Subcutaneous abdominal adipose tissue (tissue), 5 donors: ENCODE results near the gene TELO2.

ENCODE experiments used
- H3K27ac ChIP-seq: one replicate; pipeline ENCODE4 v1.7.0; 2013; ENCODE audit warnings: low read depth, mild to moderate bottlenecking, inconsistent platforms, low read length, moderate library complexity
- H3K27me3 ChIP-seq, 5 donors: one replicate each; pipeline ENCODE4 v1.7.0; 2013; ENCODE audit warnings: low read length in 5 of 5, inconsistent platforms in 1 of 5; ENCODE audit not compliant: control insufficient read depth in 5 of 5, insufficient read depth in 4 of 5
- H3K36me3 ChIP-seq, 5 donors: one replicate each; pipeline ENCODE4 v1.7.0; 2013; ENCODE audit warnings: low read length in 5 of 5; ENCODE audit not compliant: control insufficient read depth in 5 of 5, insufficient read depth in 5 of 5
- H3K4me1 ChIP-seq, 5 donors: one replicate each; pipeline ENCODE4 v1.7.0; 2013; ENCODE audit warnings: low read length in 5 of 5, mild to moderate bottlenecking in 3 of 5, moderate library complexity in 1 of 5; ENCODE audit not compliant: control insufficient read depth in 5 of 5, insufficient read depth in 5 of 5
- H3K4me3 ChIP-seq, 5 donors: one replicate each; pipeline ENCODE4 v1.7.0; 2013; ENCODE audit warnings: low read length in 5 of 5, low read depth in 1 of 5
- H3K9ac ChIP-seq, 5 donors: one replicate each; pipeline ENCODE4 v1.7.0; 2013; ENCODE audit warnings: low read length in 5 of 5, mild to moderate bottlenecking in 4 of 5, moderate library complexity in 3 of 5
- H3K9me3 ChIP-seq, 5 donors: one replicate each; pipeline ENCODE4 v1.7.0; 2013; ENCODE audit warnings: low read length in 5 of 5; ENCODE audit not compliant: control insufficient read depth in 5 of 5
- donor health status: healthy.
- donor health status: healthy.
- donor health status: healthy.
- donor health status: healthy.
- donor health status: healthy.

Gene TELO2

DNA sequence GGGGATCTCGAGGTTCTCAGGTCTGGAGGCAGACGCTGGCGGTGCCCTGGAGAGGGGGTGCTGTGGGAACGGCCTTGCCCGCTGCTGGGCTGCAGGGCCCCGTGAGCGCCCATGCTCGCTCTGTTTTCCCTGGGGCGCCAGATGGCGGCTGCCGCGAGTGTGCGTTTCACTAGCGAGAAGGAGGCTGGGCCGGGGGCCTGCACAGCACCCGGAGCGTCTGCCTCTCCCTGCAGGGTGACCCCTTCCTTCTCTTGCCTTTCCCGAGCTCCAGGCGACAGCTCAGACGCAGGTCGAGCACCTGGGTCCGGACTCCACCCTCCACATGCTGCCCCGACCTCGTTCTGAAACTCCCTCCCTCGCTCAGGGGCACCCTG lies 2.7 kb downstream of the TELO2 start:
- no peaks in the 10 kb centered on the region for H3K27me3 ChIP-seq
- peaks cover 0 to 61% (median 47%) of the 10 kb centered on the region in 5 donors for H3K36me3 ChIP-seq
- peaks cover 8 to 26% (median 22%) of the 10 kb centered on the region in 5 donors for H3K4me1 ChIP-seq
- H3K9me3 ChIP-seq, result no peaks in the 10 kb centered on the region
- H3K9ac ChIP-seq, result no peak overlapping the region
- H3K4me3 ChIP-seq, result no peak overlapping the region
- no peak overlapping the region for H3K27ac ChIP-seq

- Histone ChIP-seq H3K27me3 (no peaks in the 10 kb centered on the region), H3K4me1 (peaks cover 8 to 26% (median 22%) of the 10 kb centered on the region in 5 donors), H3K9ac (no peak overlapping the region), H3K4me3 (no peak overlapping the region), H3K27ac (no peak overlapping the region), H3K36me3 (peaks cover 0 to 67% (median 53%) of the 10 kb centered on the region in 5 donors), H3K9me3 (no peaks in the 10 kb centered on the region)
Measured at GRCh38 chr16:1496464-1496863, 3.3 kb downstream of the TELO2 start.

DNA sequence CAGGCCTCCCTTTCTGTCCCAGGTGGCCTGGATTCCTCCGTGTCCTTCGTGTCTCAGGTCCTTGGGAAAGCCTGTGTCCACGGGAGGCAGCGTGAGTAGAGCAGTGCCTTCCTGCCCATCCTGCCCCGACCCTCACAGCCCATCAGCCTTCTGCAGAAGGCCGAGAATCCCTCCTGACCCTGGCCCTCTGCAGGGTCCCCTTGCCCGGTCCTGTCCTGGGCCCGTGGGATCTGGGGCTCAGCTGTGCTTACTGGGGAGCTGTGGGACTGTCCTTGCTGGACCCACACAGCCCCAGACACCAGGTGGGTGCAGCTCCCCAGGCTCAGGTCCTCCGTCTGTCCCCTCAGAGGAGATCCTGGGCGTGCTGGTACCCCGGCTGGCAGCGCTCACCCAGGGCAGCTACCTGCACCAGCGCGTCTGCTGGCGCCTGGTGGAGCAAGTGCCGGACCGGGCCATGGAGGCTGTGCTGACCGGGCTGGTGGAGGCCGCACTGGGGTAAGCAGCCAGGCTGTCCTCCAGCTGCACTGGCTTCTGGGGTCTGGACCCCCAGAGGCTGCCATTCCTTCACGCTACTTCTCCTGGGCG lies 3.9 kb downstream of the TELO2 start:
- H3K36me3 ChIP-seq, result peaks cover 0 to 73% (median 59%) of the 10 kb centered on the region in 5 donors
- H3K4me3 ChIP-seq, result no peak overlapping the region
- peaks cover 8 to 26% (median 22%) of the 10 kb centered on the region in 5 donors for H3K4me1 ChIP-seq
- no peaks in the 10 kb centered on the region for H3K9me3 ChIP-seq
- no peak overlapping the region for H3K27ac ChIP-seq
- H3K27me3 ChIP-seq, result no peaks in the 10 kb centered on the region
- H3K9ac ChIP-seq, result no peak overlapping the region

GRCh38 chr16:1498899-1499676 lies 5.9 kb downstream of the TELO2 start:
- Histone ChIP-seq H3K4me1 (peaks cover 2 to 12% (median 9%) of the 10 kb centered on the region in 5 donors), H3K4me3 (no peak overlapping the region), H3K27me3 (no peaks in the 10 kb centered on the region), H3K36me3 (peaks cover 0 to 90% (median 75%) of the 10 kb centered on the region in 5 donors), H3K27ac (no peak overlapping the region), H3K9ac (no peak overlapping the region), H3K9me3 (no peaks in the 10 kb centered on the region)

DNA sequence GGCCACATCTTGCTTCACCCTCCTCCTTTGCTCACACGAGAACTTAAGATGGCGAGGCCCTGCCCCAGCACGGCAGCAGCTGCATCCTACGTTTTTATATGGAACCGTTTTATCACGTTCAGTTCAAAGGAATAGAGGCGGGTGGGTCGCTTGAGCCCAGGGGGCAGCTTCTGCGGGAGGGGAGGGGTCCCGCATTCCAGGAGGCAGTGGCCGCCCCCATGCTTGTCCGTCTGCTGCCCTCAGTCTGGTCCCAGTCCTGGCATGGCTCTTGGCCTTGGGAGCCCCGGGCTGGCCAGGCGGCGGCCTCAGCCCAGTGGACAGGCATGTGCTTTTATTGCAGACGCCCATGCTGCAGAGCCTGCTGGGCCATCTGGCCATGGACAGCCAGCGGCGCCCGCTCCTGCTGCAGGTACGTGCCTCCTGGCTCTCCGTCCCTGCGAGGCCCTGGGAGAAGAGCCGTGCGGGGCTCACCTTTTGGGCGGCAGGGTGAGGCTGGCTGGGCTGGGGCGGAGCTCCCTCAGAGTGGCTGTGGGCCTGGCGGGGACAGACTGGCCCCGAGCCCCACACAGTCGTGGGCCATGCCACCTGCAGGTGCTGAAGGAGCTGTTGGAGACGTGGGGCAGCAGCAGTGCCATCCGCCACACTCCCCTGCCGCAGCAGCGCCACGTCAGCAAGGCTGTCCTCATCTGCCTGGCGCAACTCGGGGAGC lies 6.8 kb downstream of the TELO2 start:
- H3K4me3 ChIP-seq, result no peak overlapping the region
- peaks cover 0 to 88% (median 73%) of the 10 kb centered on the region in 5 donors for H3K36me3 ChIP-seq

GRCh38 chr16:1500465-1501150 lies 7.4 kb downstream of the TELO2 start:
- H3K9me3 ChIP-seq, result no peaks in the 10 kb centered on the region
- no peak overlapping the region for H3K27ac ChIP-seq
- no peak overlapping the region for H3K4me3 ChIP-seq
- H3K9ac ChIP-seq, result no peak overlapping the region
- no peaks in the 10 kb centered on the region for H3K27me3 ChIP-seq
- H3K4me1 ChIP-seq, result no peaks in the 10 kb centered on the region
- peaks cover 0 to 86% (median 71%) of the 10 kb centered on the region in 5 donors for H3K36me3 ChIP-seq

More for the DNA sequence above, 6.8 kb downstream of the TELO2 start:
- no peak overlapping the region for H3K27ac ChIP-seq
- H3K9me3 ChIP-seq, result no peaks in the 10 kb centered on the region
- no peaks in the 10 kb centered on the region for H3K27me3 ChIP-seq
- H3K9ac ChIP-seq, result no peak overlapping the region
- peaks cover 0 to 4% (median under 1%) of the 10 kb centered on the region in 5 donors for H3K4me1 ChIP-seq

GRCh38 chr16:1501630-1502029 lies 8.5 kb downstream of the TELO2 start:
- Histone ChIP-seq H3K36me3 (peaks cover 0 to 86% (median 69%) of the 10 kb centered on the region in 5 donors), H3K27me3 (no peaks in the 10 kb centered on the region), H3K4me1 (no peaks in the 10 kb centered on the region), H3K4me3 (no peak overlapping the region), H3K9me3 (no peaks in the 10 kb centered on the region), H3K9ac (no peak overlapping the region), H3K27ac (no peak overlapping the region)

DNA sequence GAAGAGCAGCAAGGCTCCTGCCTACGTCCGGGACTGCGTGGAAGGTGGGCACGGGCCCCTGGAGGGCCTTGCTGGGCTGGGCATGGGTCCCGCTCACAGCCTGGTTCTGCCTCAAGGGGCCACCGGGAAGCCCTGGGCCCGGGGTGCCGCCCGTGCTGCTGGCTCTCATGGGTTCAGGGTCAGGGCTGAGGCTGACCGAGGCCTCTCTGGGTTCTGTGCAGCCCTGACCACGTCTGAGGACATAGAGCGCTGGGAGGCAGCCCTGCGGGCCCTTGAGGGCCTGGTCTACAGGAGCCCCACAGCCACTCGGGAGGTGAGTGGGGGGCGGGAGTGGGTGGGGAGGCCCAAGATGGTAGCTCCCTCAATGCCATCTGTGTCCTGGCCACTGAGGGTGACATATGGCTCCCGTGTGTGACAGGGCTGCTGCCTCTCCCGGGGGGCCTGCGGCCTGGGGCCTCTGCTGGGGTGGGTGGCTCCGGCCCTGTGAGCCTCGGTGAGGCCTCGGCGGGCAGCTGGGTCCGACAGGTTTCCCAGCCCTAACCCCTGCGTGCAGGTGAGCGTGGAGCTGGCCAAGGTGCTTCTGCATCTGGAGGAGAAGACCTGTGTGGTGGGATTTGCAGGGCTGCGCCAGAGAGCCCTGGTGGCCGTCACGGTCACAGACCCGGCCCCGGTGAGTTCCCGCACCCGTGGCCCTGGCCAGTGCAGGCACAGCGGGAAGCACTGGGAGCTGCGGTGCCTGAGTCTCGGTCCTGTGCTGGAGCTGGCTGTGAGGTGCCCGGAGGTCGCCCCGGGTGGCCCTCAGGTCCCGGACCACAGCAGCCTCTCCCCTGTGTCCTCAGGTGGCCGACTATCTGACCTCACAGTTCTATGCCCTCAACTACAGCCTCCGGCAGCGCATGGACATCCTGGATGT lies 9.2 kb downstream of the TELO2 start:
- Histone ChIP-seq H3K9me3 (no peaks in the 10 kb centered on the region), H3K4me1 (no peaks in the 10 kb centered on the region), H3K27ac (no peak overlapping the region), H3K27me3 (no peaks in the 10 kb centered on the region), H3K9ac (no peak overlapping the region), H3K4me3 (no peak overlapping the region), H3K36me3 (peaks cover 0 to 86% (median 69%) of the 10 kb centered on the region in 5 donors)
